K562 (cell line): Measurements from ENCODE around the gene RTL10. TPM values are rescaled to one million over a fixed set of nuclear protein-coding genes. Genes with fewer than 3 reads are reported as not detected.

Source experiments
- ATAC-seq: fragments of 200-7000 bp; cut with Tn5 transposase; 3 replicates; pipeline ENCODE4 v1.9.1; 2020; ENCODE audit warnings: moderate library complexity
- BruUV-seq: library from RNA; stranded (reverse); fragments of 400-500 nt; replicated peaks from 2 replicates; lab custom pipeline; 2021; lab: Mats Ljungman, UMichigan
- CTCF ChIA-PET: fragments of 300-600 bp; formaldehyde crosslinking; extraction: SDS; loops from one replicate; lab custom pipeline; 2021; ENCODE audit warnings: low intra/inter-chr PET ratio; lab: Yijun Ruan, JAX
- POLR2A ChIA-PET: fragments of 300-600, 350-650 bp; sonication (Branson Sonifier 250); formaldehyde crosslinking; extraction: SDS; loops from one replicate; lab custom pipeline; 2021; ENCODE audit warnings: antibody characterized with exemption, inconsistent platforms; lab: Yijun Ruan, JAX
- DNase-seq, 4 experiments: peaks; one replicate each; pipeline versions ENCODE4 v3.0.0 to v3.0.0-alpha.2; 2011 to 2018; ENCODE audit warnings: low spot score in 3 of 4, mixed read lengths in 3 of 4; ENCODE audit errors: extremely low read depth in 1 of 4
- FAIRE-seq: peaks from 2 replicates; lab custom pipeline; 2011; peaks lifted over from hg19 to GRCh38; lab: Jason Lieb, UNC
- H2AFZ ChIP-seq: 2 replicates; pipeline ENCODE4 v1.6.0; 2011; ENCODE audit warnings: low read depth, low read length, control low read depth, inconsistent platforms
- H3K27ac ChIP-seq: fragments of 200-600 bp; 3 replicates; pipeline ENCODE4 v1.8.0; 2011; ENCODE audit warnings: low read depth, mild to moderate bottlenecking, control low read depth, inconsistent platforms, low read length, moderate library complexity, mixed read lengths; ENCODE audit errors: extremely low read depth
- H3K27me3 ChIP-seq, 2 experiments: fragments of 300-600 bp in 1 of 2; 2 replicates in 1 of 2; 3 replicates in 1 of 2; pipeline versions ENCODE4 v1.6.0 to v1.8.0; 2011; ENCODE audit warnings: inconsistent platforms in 2 of 2, low read length in 2 of 2, mild to moderate bottlenecking in 1 of 2, mixed read lengths in 1 of 2, moderate library complexity in 1 of 2; ENCODE audit not compliant: control insufficient read depth in 2 of 2, insufficient read depth in 2 of 2
- H3K36me3 ChIP-seq: fragments of 300-600 bp; 3 replicates; pipeline ENCODE4 v1.8.0; 2011; ENCODE audit warnings: mild to moderate bottlenecking, low read length, inconsistent platforms; ENCODE audit not compliant: control insufficient read depth, insufficient read depth
- H3K4me1 ChIP-seq, 2 experiments: fragments of 200-600 bp in 1 of 2; replicated peaks in 1 of 2; 2 replicates in 1 of 2; 3 replicates in 1 of 2; pipeline versions ENCODE4 v1.5.1 to v1.8.0; 2011; ENCODE audit warnings: inconsistent platforms in 2 of 2, low read length in 2 of 2, mild to moderate bottlenecking in 1 of 2, mixed read lengths in 1 of 2, moderate library complexity in 1 of 2; ENCODE audit not compliant: control insufficient read depth in 2 of 2, insufficient read depth in 2 of 2
- H3K4me2 ChIP-seq: 2 replicates; pipeline ENCODE4 v1.6.1; 2011; ENCODE audit warnings: low read length, control low read depth, inconsistent platforms, mixed read lengths; ENCODE audit not compliant: insufficient read depth
- H3K4me3 ChIP-seq: fragments of 200-600 bp; sonication (generic), shearing (Covaris generic); 2 replicates; pipeline ENCODE4 v1.5.1; 2016; ENCODE audit warnings: control low read depth, inconsistent platforms
- H3K79me2 ChIP-seq: fragments of 200-600 bp; 3 replicates; pipeline ENCODE4 v1.8.0; 2011; ENCODE audit warnings: low read length, inconsistent platforms; ENCODE audit not compliant: control insufficient read depth, insufficient read depth
- H3K9ac ChIP-seq, 2 experiments: 2 replicates each; pipeline versions ENCODE4 v1.6.0 to v1.6.1; 2011; ENCODE audit warnings: low read depth in 2 of 2, low read length in 2 of 2, control low read depth in 1 of 2, inconsistent platforms in 1 of 2, mild to moderate bottlenecking in 1 of 2, mixed read lengths in 1 of 2; ENCODE audit not compliant: insufficient read depth in 1 of 2
- H3K9me1 ChIP-seq: one replicate; pipeline ENCODE4 v1.6.0; 2011; ENCODE audit warnings: inconsistent platforms, mild to moderate bottlenecking, low read length, moderate library complexity; ENCODE audit not compliant: control insufficient read depth, insufficient read depth
- H3K9me3 ChIP-seq: replicated peaks from 2 replicates; pipeline ENCODE4 v1.5.1; 2011; ENCODE audit warnings: low read depth, low read length, inconsistent platforms; ENCODE audit not compliant: control insufficient read depth, insufficient read depth
- H4K20me1 ChIP-seq: replicated peaks from 2 replicates; pipeline ENCODE4 v1.6.1; 2011; ENCODE audit warnings: low read length, inconsistent platforms, mixed read lengths; ENCODE audit not compliant: control insufficient read depth, insufficient read depth
- CC2D1A ChIP-seq: fragments of 450-650 bp; IDR thresholded peaks from 2 replicates; pipeline ENCODE4 v1.6.1; 2017; ENCODE audit warnings: mild to moderate bottlenecking
- RBBP5 ChIP-seq: fragments of 200-600 bp; sonication (generic); IDR thresholded peaks from 2 replicates; pipeline ENCODE4 v1.6.1; 2012; ENCODE audit warnings: borderline replicate concordance, mild to moderate bottlenecking, low read length, control low read depth, inconsistent platforms; ENCODE audit not compliant: insufficient read depth, poor library complexity, severe bottlenecking
- WHSC1 ChIP-seq: IDR thresholded peaks from one replicate; pipeline ENCODE4 v1.6.1; 2012; ENCODE audit warnings: low read length, control low read depth, inconsistent platforms
- WGBS: fragments of 100-300 bp; shearing (Covaris generic); methylation state at CpG from one replicate; pipeline ENCODE4 v1.1.6; 2016; ENCODE audit warnings: low coverage, mixed read lengths; ENCODE audit not compliant: insufficient coverage; ENCODE audit errors: missing lambda C conversion rate; 5-methylcytosine and 5-hydroxymethylcytosine counted together
- in situ Hi-C: fragments of 300-500 bp; cut with MboI; formaldehyde crosslinking; loops from 4 replicates; pipeline ENCODE4 v1.15.0; 2018; ENCODE audit warnings: inconsistent platforms, mixed read lengths
- intact Hi-C: fragments of 100-400 bp; cut with micrococcal nuclease; formaldehyde crosslinking; loops from 2 replicates; pipeline ENCODE4 v1.14.2; 2022
- polyA plus RNA-seq, 8 experiments: library from polyadenylated mRNA; depleted of rRNA in 4 of 8; stranded (reverse) in 5 of 8; unstranded in 3 of 8; fragments of >200 nt; fragmentation: Nextera tagmentation in 2 of 8; fragmentation: Illumina TruSeq in 1 of 8; extraction: Ambion mirVana in 2 of 8; extraction: Trizol in 1 of 8; gene quantifications; 2 replicates each; pipeline versions ENCODE4 v1.2.1 to v1.2.3, GENCODE V29; 2011 to 2014; ENCODE audit warnings: inconsistent platforms in 1 of 8, missing spikeins in 1 of 8
- total RNA-seq, 7 experiments: library from RNA; depleted of rRNA in 6 of 7; stranded (reverse); fragments of >200 nt in 6 of 7; fragmentation: Illumina TruSeq in 2 of 7; extraction: Trizol in 2 of 7; gene quantifications; 2 replicates each; pipeline versions ENCODE4 v1.2.1 to v1.2.3, GENCODE V29; 2011 to 2021; ENCODE audit warnings: low replicate concordance in 1 of 7
- TF ChIP-seq, protein P1 (sequence below): conservative IDR thresholded peaks from 2 replicates; pipeline ENCODE4 v1.6.1; 2011; ENCODE audit warnings: low read depth, mild to moderate bottlenecking, low read length; ENCODE audit not compliant: control insufficient read depth
- TF ChIP-seq, protein P2 (sequence below): fragments of 200-600 bp; sonication (generic); IDR thresholded peaks from one replicate; pipeline ENCODE4 v1.6.1; 2012; ENCODE audit warnings: mild to moderate bottlenecking, low read depth, low read length, inconsistent platforms

RTL10 gene
- total and polyA plus RNA-seq, 9 of the 15 experiments (the other 6 are each of a cell fraction or from before 2014, with no cell fraction given) = 19.8 to 75.5 (median 32.5) TPM

DNA sequence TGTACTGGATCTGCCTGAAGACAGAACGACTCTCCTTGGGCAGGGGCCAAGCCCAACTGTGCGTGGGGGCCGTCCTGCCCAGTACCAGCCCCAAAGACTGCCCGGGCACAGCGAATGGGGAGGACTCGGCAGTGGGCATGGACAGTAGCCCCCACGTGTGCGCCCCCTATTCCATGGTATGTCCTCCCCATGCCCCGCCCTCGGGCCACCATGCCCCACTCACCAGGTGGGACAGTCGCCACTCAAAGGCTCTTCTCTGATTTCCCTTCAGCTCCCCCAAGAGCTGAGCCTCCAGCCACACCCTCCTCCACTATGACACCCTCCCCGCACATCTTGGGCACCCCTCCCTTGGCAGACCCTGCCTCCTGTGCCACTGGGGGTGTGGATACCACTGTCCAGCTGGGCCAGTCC is 43.5 kb downstream of the RTL10 start:
- ATAC-seq (no peak), DNase-seq (no peak), FAIRE-seq (no peak)
- CTCF ChIA-PET = no interaction called here
- H2AFZ ChIP-seq = no peak overlapping the region
- H3K27me3 ChIP-seq = no peaks in the 10 kb centered on the region
- no peak overlapping the region for H3K27ac ChIP-seq
- H3K4me1 ChIP-seq = peaks cover 28 to 66% of the 10 kb centered on the region in 2 experiments
- H3K9ac ChIP-seq = peak overlapping the region in 1 of 2 experiments; percentile 75; a peak in 2 of 4 replicates
- H3K4me2 ChIP-seq = no peak overlapping the region
- H3K4me3 ChIP-seq = no peak overlapping the region
- no TSS peak for BruUV-seq
- H4K20me1 ChIP-seq = peaks cover 17% of the 10 kb centered on the region
- H3K9me1 ChIP-seq = no peaks in the 10 kb centered on the region
- POLR2A ChIA-PET = interaction anchor here (0.6 to 5.7 kb wide), 9 partner anchors 12 to 93 kb away, joined by 3 to 43 read pairs (median 3); no protein-coding TSS in a partner anchor
- 72% methylated on average over 12 of the region's 12 CpGs for WGBS
- TF ChIP-seq, protein P1, sequence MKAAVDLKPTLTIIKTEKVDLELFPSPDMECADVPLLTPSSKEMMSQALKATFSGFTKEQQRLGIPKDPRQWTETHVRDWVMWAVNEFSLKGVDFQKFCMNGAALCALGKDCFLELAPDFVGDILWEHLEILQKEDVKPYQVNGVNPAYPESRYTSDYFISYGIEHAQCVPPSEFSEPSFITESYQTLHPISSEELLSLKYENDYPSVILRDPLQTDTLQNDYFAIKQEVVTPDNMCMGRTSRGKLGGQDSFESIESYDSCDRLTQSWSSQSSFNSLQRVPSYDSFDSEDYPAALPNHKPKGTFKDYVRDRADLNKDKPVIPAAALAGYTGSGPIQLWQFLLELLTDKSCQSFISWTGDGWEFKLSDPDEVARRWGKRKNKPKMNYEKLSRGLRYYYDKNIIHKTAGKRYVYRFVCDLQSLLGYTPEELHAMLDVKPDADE = peak; percentile 44; the same call in 1 of the 2 replicates
- TF ChIP-seq WHSC1 (peak; percentile 94), RBBP5 (peak; percentile 24), CC2D1A (no peak)
- TF ChIP-seq, protein P2, sequence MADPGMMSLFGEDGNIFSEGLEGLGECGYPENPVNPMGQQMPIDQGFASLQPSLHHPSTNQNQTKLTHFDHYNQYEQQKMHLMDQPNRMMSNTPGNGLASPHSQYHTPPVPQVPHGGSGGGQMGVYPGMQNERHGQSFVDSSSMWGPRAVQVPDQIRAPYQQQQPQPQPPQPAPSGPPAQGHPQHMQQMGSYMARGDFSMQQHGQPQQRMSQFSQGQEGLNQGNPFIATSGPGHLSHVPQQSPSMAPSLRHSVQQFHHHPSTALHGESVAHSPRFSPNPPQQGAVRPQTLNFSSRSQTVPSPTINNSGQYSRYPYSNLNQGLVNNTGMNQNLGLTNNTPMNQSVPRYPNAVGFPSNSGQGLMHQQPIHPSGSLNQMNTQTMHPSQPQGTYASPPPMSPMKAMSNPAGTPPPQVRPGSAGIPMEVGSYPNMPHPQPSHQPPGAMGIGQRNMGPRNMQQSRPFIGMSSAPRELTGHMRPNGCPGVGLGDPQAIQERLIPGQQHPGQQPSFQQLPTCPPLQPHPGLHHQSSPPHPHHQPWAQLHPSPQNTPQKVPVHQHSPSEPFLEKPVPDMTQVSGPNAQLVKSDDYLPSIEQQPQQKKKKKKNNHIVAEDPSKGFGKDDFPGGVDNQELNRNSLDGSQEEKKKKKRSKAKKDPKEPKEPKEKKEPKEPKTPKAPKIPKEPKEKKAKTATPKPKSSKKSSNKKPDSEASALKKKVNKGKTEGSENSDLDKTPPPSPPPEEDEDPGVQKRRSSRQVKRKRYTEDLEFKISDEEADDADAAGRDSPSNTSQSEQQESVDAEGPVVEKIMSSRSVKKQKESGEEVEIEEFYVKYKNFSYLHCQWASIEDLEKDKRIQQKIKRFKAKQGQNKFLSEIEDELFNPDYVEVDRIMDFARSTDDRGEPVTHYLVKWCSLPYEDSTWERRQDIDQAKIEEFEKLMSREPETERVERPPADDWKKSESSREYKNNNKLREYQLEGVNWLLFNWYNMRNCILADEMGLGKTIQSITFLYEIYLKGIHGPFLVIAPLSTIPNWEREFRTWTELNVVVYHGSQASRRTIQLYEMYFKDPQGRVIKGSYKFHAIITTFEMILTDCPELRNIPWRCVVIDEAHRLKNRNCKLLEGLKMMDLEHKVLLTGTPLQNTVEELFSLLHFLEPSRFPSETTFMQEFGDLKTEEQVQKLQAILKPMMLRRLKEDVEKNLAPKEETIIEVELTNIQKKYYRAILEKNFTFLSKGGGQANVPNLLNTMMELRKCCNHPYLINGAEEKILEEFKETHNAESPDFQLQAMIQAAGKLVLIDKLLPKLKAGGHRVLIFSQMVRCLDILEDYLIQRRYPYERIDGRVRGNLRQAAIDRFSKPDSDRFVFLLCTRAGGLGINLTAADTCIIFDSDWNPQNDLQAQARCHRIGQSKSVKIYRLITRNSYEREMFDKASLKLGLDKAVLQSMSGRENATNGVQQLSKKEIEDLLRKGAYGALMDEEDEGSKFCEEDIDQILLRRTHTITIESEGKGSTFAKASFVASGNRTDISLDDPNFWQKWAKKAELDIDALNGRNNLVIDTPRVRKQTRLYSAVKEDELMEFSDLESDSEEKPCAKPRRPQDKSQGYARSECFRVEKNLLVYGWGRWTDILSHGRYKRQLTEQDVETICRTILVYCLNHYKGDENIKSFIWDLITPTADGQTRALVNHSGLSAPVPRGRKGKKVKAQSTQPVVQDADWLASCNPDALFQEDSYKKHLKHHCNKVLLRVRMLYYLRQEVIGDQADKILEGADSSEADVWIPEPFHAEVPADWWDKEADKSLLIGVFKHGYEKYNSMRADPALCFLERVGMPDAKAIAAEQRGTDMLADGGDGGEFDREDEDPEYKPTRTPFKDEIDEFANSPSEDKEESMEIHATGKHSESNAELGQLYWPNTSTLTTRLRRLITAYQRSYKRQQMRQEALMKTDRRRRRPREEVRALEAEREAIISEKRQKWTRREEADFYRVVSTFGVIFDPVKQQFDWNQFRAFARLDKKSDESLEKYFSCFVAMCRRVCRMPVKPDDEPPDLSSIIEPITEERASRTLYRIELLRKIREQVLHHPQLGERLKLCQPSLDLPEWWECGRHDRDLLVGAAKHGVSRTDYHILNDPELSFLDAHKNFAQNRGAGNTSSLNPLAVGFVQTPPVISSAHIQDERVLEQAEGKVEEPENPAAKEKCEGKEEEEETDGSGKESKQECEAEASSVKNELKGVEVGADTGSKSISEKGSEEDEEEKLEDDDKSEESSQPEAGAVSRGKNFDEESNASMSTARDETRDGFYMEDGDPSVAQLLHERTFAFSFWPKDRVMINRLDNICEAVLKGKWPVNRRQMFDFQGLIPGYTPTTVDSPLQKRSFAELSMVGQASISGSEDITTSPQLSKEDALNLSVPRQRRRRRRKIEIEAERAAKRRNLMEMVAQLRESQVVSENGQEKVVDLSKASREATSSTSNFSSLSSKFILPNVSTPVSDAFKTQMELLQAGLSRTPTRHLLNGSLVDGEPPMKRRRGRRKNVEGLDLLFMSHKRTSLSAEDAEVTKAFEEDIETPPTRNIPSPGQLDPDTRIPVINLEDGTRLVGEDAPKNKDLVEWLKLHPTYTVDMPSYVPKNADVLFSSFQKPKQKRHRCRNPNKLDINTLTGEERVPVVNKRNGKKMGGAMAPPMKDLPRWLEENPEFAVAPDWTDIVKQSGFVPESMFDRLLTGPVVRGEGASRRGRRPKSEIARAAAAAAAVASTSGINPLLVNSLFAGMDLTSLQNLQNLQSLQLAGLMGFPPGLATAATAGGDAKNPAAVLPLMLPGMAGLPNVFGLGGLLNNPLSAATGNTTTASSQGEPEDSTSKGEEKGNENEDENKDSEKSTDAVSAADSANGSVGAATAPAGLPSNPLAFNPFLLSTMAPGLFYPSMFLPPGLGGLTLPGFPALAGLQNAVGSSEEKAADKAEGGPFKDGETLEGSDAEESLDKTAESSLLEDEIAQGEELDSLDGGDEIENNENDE = peak; percentile 10
- no peaks in the 10 kb centered on the region for H3K36me3 ChIP-seq
- no peaks in the 10 kb centered on the region for H3K79me2 ChIP-seq
- in situ Hi-C loops (no loop called here), intact Hi-C loops (no loop called here)
- no peaks in the 10 kb centered on the region for H3K9me3 ChIP-seq
